Testis (tissue), 3 donors: ENCODE measurements around the gene HRH1. TPM values are rescaled to one million over a fixed set of nuclear protein-coding genes. Genes with fewer than 3 reads are reported as not detected.
"Not testable (repeated sequence)": the region's sequence is repeated elsewhere in the genome, so short reads cannot be mapped to it uniquely, and the experiment has no call there.

ENCODE experiments used
- DNase-seq: peaks from one replicate; pipeline ENCODE4 v3.0.0-alpha.2; 2019
- H3K27ac ChIP-seq, 2 donors: fragments of 200-600 bp; sonication (generic); one replicate each; pipeline ENCODE4 v1.5.1; 2019
- H3K27me3 ChIP-seq: fragments of 200-600 bp; sonication (generic); one replicate; pipeline ENCODE4 v1.5.1; 2019
- H3K36me3 ChIP-seq: fragments of 200-600 bp; sonication (generic); one replicate; pipeline ENCODE4 v1.5.1; 2017; ENCODE audit warnings: low read depth; ENCODE audit errors: missing control alignments
- H3K4me1 ChIP-seq: fragments of 200-600 bp; sonication (generic); one replicate; pipeline ENCODE4 v1.5.1; 2019
- H3K4me3 ChIP-seq, 2 donors: fragments of 200-600 bp; sonication (generic); one replicate each; pipeline ENCODE4 v1.5.1; 2017 to 2019
- H3K9me3 ChIP-seq: fragments of 200-600 bp; sonication (generic); one replicate; pipeline ENCODE4 v1.5.1; 2017
- POLR2A ChIP-seq: fragments of 450-650 bp; IDR thresholded peaks from one replicate; pipeline ENCODE4 v1.6.1; 2017; ENCODE audit warnings: antibody characterized with exemption, mild to moderate bottlenecking, moderate library complexity
- WGBS, 2 donors: methylation state at CpG; one replicate each; pipeline ENCODE4 v1.1.5; 2018; 5-methylcytosine and 5-hydroxymethylcytosine counted together
- intact Hi-C: fragments of 100-400 bp; cut with DNase I; formaldehyde crosslinking; loops from one replicate; pipeline ENCODE4 v1.15.1; 2023; ENCODE audit warnings: low total_unique reads
- polyA plus RNA-seq: library from polyadenylated mRNA; stranded (reverse); fragments of 350-450 nt; fragmentation: Illumina TruSeq; extraction: RNeasy Lipid Tissue Mini Kit (QIAGEN cat#74804); gene quantifications from one replicate; pipeline ENCODE4 v1.2.3, GENCODE V29; 2014; ENCODE audit warnings: low read depth, low replicate concordance; ENCODE audit not compliant: insufficient read depth
- total RNA-seq, 2 donors: library from RNA; depleted of rRNA; stranded (reverse); fragments of >200 nt; gene quantifications; one replicate each; pipeline ENCODE4 v1.2.3, GENCODE V29; 2016
- TF ChIP-seq, protein P1 (sequence below), 3 experiments: fragments of 450-650 bp in 2 of 3; fragments of 200-600 bp in 1 of 3; sonication (generic) in 1 of 3; IDR thresholded peaks; one replicate each; pipeline ENCODE4 v1.5.1; 2016 to 2019; ENCODE audit warnings: antibody characterized with exemption in 3 of 3, mild to moderate bottlenecking in 2 of 3, moderate library complexity in 1 of 3

Gene HRH1
- total and polyA plus RNA-seq, 3 donors from 2014 or later, result 1.6 to 3.2 (median 2.5) TPM

GRCh38 chr3:11205881-11206280, 51.6 kb downstream of the HRH1 start:
- 93 to 94% methylated on average over 12 to 14 of the region's 14 CpGs for WGBS, 2 donors
- H3K27me3 ChIP-seq, H3K27ac ChIP-seq, DNase-seq, H3K4me3 ChIP-seq, H3K9me3 ChIP-seq, H3K4me1 ChIP-seq, intact Hi-C loops, H3K36me3 ChIP-seq: not testable (repeated sequence)
- TF ChIP-seq, protein P1, sequence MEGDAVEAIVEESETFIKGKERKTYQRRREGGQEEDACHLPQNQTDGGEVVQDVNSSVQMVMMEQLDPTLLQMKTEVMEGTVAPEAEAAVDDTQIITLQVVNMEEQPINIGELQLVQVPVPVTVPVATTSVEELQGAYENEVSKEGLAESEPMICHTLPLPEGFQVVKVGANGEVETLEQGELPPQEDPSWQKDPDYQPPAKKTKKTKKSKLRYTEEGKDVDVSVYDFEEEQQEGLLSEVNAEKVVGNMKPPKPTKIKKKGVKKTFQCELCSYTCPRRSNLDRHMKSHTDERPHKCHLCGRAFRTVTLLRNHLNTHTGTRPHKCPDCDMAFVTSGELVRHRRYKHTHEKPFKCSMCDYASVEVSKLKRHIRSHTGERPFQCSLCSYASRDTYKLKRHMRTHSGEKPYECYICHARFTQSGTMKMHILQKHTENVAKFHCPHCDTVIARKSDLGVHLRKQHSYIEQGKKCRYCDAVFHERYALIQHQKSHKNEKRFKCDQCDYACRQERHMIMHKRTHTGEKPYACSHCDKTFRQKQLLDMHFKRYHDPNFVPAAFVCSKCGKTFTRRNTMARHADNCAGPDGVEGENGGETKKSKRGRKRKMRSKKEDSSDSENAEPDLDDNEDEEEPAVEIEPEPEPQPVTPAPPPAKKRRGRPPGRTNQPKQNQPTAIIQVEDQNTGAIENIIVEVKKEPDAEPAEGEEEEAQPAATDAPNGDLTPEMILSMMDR (IDR thresholded peaks at IDR 0.05), result peak in 1 of 3 experiments; percentile 3

DNA sequence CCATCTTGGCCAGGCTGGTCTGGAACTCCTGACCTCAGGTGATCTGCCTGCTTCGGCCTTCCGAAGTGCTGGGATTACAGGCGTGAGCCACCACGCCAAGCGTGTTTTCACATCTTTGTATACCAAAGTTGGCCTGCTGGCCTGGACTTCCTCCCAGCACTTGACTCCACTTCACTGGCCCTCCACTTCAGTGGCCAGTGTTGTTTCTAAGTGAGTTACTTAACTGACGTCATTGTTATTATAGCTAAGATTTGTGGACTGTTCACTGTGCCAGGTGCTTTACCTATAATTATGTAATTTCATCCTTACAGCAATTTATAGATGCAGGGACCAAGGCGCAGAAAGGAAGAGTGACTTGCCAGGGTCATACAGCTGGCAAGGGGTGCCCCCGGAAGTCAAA, 52.0 kb downstream of the HRH1 start:
- no peak overlapping the region for H3K27ac ChIP-seq
- intact Hi-C loops, result no loop called here

GRCh38 chr3:11206953-11207352, 52.7 kb downstream of the HRH1 start:
- H3K4me1 ChIP-seq, result no peaks in the 10 kb centered on the region
- H3K27ac ChIP-seq, result no peak overlapping the region
- H3K9me3 ChIP-seq, result no peaks in the 10 kb centered on the region
- TF ChIP-seq POLR2A, result no peak
- TF ChIP-seq, protein P1 (IDR thresholded peaks at IDR 0.05), result no peak
- no peak for DNase-seq
- WGBS, 2 donors, result 89 to 93% methylated on average over 8 of the region's 8 CpGs
- intact Hi-C loops, result no loop called here
- no peaks in the 10 kb centered on the region for H3K27me3 ChIP-seq
- H3K36me3 ChIP-seq, result no peaks in the 10 kb centered on the region
- H3K4me3 ChIP-seq, result no peak overlapping the region

More for the DNA sequence above, 52.0 kb downstream of the HRH1 start:
- Histone ChIP-seq H3K27me3 (no peaks in the 10 kb centered on the region), H3K36me3 (no peaks in the 10 kb centered on the region), H3K4me3 (no peak overlapping the region), H3K4me1 (no peaks in the 10 kb centered on the region), H3K9me3 (no peaks in the 10 kb centered on the region)
- TF ChIP-seq, protein P1 (IDR thresholded peaks at IDR 0.05), result no peak
- TF ChIP-seq POLR2A, result no peak
- DNase-seq, result no peak
- WGBS, 2 donors, result 95 to 96% methylated on average over 8 of the region's 8 CpGs

- Histone ChIP-seq H3K36me3 (no peaks in the 10 kb centered on the region), H3K9me3 (no peaks in the 10 kb centered on the region), H3K4me1 (no peaks in the 10 kb centered on the region), H3K27ac (no peak overlapping the region), H3K27me3 (no peaks in the 10 kb centered on the region), H3K4me3 (no peak overlapping the region)
- intact Hi-C loops, result no loop called here
- DNase-seq, result no peak
- 79 to 80% methylated on average over 9 of the region's 9 CpGs for WGBS, 2 donors
- TF ChIP-seq, protein P1 (IDR thresholded peaks at IDR 0.05), result no peak
- no peak for TF ChIP-seq POLR2A
Observed at GRCh38 chr3:11211531-11212298, 57.4 kb downstream of the HRH1 start.

DNA sequence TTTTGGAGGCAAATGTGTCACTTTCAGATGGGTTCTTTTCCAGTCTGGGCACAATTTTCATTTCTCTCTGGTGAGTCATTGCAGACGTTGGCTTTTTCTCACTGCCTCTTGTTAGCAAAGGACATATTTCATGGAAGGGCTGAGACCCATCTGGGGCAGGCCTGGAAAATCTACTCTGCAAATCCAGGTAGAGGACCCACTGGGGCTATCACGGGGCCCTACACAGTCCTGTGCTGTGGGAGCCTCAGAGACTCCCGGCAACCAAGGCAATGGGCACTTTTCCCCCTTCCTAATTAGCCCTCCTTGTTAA, 58.0 kb downstream of the HRH1 start:
- TF ChIP-seq, protein P1 (IDR thresholded peaks at IDR 0.05), result no peak
- no peak for TF ChIP-seq POLR2A
- no peak overlapping the region for H3K27ac ChIP-seq
- no peaks in the 10 kb centered on the region for H3K36me3 ChIP-seq
- H3K27me3 ChIP-seq, result no peaks in the 10 kb centered on the region
- no peaks in the 10 kb centered on the region for H3K9me3 ChIP-seq
- H3K4me1 ChIP-seq, result no peaks in the 10 kb centered on the region
- intact Hi-C loops, result no loop called here
- WGBS, 2 donors, result 77 to 78% methylated on average over 3 of the region's 3 CpGs
- H3K4me3 ChIP-seq, result no peak overlapping the region
- no peak for DNase-seq
